GM19193 (cell line): Measurements from ENCODE around the gene EAF1.

Experiments used
- POLR2A ChIP-seq: IDR thresholded peaks from 4 replicates; pipeline ENCODE4 v1.6.1; 2011; ENCODE audit not compliant: insufficient read depth, insufficient read length; ENCODE audit errors: extremely low read depth

EAF1 gene

GRCh38 chr3:15440891-15441290 is 13.5 kb downstream of the EAF1 start:
- no peak for TF ChIP-seq POLR2A

DNA sequence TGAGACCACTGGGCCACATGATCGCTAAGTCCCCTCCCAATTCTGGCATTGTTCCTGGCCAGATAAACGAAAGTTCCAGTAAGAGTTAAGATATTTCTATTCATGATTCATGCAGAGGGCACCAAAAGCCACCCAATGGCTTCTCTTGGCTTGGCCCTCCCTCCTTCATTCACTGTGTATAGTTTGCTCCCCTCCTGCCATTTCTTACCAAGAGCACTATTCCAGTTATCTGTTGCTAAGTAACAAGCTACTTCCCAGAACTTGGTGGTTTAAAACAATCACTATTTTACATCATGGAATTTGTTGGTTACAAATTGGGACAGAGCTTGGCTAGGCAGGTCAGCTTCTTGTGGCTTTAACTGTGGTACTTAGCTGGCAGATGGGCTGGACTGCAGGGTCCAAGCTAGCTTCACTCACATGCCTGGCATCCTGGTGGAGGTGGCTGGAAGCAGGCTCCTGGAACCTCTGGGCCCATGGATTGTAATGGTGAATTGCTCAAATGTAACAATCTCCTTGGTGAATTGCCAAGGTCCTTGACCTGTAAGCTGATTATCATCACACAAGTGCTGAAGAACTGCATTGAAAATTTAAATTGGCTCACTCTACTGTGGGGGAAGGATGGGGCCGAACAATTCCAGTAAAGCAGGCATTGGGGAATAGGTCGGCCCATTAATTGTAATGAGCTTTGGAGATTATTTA is 16.6 kb downstream of the EAF1 start:
- no peak for TF ChIP-seq POLR2A

- TF ChIP-seq POLR2A, result no peak
Measured at GRCh38 chr3:15449489-15450224, 22.3 kb downstream of the EAF1 start.

DNA sequence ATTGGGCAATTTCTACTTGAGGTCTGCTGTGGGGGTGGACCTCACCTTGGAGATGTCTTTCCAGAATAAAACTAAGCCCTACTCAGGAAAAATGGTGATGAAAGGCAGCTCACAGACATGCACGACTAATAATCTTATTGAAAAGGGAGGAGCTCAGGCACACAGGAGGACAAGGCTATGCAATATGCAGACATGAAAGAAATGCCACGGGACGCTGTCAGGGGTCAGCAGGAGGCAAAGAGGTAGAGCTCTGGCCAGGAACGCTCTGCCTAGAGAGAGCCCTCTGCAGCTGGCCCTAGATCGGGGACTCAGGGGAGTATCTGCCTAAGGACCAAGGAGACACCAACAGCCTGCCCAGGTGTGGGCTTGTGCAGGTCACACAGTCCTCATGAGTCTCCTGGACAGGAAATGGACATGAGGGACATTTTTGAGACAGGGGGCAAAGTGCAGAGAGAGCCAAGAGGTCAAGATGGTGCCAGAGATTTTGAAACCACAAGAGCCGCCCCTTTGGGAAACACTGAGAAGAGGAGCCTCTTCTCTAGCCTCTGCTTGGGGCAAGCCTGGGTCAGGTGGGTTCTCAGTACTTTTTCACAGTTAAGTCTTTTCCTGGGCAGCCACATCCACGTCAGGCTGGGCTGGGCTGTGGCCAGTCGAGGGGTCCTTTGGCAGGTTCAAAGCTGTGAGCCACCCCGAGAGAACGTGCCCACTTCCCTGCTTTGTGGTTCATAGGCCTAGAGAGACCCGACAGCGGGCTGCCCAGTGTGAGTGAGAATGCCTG is 23.2 kb downstream of the EAF1 start:
- no peak for TF ChIP-seq POLR2A

DNA sequence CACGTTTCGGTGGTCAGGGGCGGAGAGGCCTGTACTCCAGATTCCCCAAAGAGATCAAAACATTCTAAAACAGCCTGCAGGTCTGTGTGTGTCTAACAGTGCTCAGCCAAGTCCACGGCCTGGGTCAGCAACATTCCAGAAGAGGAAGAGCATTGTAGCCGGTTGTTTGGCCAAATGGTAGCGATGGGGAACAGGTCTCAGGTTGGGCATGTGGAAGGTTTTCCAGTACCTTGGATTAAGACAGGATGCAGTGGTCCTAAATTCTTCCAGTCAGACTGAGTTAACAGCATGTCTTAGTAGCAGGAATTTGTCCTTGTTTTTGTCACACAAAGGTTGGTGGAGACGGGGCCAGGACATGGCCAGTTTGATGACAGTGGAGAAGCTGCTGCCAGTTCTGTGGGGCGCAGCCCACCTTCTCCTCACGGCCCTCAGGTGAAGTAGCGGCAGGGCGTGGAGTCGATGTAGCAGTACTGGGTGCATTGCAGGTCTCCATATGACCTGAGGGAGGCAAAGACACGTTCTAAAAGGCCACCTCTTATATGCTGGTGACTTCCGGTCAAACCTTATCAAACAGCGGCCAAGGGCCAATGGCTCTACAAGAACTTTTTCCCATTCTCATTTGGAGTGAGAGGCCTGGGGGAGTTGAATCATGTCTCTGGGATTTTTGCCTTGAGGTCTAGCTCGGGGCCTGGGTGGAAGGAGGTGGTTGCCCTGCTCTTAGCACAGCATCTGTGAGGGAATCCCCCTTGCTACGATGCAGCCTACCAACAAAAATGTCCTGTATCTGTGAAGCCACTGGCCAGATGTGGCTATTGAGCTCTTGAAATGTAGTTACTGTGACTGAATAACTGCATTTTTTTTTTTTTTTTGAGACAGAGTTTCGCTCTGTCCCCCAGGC is 24.1 kb downstream of the EAF1 start:
- TF ChIP-seq POLR2A, result no peak

DNA sequence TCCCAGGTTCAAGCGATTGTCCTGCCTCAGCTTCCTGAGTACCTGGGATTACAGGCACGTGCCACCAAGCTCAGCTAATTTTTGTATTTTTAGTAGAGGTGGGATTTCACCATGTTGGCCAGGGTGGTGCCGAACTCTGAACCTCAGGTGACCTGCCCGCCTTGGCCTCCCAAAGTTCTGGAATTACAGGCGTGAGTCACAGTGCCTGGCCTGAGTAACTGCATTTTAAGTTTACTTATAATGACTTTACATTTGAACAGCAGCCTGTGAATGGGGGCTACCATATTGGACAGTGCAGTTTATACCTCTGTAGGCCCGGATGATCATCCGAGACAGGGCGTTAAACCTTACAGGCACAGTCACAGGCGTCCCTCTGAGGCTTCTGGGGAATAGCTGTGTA is 24.8 kb downstream of the EAF1 start:
- TF ChIP-seq POLR2A, result no peak

DNA sequence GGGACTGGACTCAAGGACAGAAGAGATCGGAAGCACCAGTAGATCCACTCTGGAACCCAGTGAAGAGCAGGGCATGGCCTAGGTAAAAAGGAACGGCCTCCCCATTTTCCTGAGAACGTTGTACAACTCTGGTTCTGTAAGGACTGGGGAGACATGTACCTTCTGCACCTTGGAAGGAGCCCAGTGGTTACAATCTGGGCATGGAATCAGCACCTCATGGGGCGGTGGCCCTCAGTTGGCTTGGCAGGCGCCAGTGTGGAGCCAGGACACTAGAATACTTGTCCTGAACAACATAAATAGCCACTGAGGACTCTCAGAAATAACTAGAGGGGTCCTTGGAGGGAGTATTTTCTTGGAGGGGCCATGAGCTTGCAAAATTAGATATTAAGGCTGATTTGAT is 25.6 kb downstream of the EAF1 start:
- no peak for TF ChIP-seq POLR2A

- TF ChIP-seq POLR2A, result no peak
Measured at GRCh38 chr3:15453501-15453900, 26.1 kb downstream of the EAF1 start.

DNA sequence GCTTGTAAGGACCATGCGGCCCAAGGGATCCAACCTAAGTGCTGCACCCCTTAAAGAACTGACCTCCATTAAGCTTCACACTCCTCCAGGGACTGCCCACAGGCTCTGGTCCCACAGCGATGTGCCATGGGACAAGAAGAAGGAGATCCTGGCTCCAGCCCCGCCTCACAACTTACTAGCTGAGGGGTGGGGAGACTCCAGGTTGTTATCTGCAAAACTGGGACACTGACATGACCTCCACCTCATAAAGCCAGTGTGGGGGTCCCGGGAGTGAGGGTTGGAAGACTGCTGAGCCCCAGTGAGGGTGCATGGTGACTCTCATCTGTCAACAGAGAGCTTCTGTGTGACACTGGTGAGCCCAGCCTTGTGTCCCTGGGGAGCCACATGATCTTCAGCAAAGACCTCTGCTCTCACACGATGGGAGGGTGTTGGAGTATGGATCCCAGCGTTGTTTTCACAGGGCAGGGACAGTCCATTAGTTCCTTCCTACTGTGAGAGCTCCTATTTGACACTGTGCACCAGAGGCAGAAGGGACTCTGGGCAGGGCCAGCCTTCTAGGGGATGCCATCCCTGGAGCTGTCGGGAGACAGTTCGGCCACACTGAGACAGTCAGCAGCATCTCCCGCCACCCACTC is 26.7 kb downstream of the EAF1 start:
- no peak for TF ChIP-seq POLR2A

DNA sequence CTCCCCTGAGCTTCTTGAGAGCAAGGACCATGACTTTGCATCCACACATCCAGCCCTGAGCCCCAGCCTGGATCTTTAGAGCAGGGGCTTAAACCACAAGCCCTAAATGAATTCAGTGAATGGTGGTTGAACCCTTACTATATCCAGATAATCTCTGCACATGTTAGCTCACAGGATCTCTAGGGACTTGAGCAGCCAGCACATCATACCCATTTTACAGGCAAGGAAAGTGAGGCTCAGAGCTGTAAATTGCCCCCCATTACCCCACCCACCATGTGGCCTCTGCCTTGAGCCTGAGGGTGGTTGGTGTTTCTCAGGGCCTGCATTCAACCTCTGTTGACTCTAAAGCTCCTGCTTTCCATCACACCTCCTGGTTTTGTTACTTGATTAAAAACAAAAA is 27.6 kb downstream of the EAF1 start:
- TF ChIP-seq POLR2A, result no peak

DNA sequence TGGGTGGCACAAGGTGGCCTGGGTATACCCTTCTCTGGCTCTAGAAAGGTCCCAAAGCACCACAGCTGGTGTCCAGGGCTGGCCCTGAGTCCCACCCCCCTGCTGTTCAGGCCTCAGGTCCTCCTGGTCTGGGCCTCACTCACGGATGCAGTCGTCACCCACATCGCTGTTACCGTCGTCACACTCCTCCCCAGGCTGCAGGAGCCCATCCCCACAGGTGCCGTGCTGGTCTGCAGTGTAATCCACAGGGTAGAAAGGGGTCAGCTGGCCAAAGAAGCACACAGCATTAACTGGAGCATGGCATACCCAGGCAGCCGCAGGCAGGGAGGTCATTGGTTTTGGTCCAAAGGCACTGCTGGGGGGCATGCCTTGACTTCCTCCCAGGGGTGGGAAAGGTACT is 28.4 kb downstream of the EAF1 start:
- TF ChIP-seq POLR2A, result no peak

DNA sequence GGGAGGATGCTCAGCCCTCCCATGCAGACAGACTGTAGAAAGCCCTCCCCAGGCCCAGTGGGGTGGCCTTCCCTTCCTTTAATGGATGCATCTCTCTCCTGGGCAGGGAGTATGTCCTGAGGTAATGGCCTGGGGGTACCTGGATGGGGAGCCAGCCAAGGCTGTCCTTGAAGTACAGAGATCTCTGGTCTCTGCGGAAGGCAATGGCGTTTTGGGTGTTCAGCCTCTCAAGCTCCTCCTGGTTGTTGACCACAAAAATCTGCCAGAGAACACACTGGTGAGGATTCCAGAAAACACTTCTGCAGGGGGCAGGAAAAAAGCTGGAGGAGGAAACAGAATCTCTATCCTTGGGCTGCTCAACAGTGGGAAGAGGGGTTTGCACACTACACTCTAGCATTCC is 28.9 kb downstream of the EAF1 start:
- TF ChIP-seq POLR2A, result no peak

DNA sequence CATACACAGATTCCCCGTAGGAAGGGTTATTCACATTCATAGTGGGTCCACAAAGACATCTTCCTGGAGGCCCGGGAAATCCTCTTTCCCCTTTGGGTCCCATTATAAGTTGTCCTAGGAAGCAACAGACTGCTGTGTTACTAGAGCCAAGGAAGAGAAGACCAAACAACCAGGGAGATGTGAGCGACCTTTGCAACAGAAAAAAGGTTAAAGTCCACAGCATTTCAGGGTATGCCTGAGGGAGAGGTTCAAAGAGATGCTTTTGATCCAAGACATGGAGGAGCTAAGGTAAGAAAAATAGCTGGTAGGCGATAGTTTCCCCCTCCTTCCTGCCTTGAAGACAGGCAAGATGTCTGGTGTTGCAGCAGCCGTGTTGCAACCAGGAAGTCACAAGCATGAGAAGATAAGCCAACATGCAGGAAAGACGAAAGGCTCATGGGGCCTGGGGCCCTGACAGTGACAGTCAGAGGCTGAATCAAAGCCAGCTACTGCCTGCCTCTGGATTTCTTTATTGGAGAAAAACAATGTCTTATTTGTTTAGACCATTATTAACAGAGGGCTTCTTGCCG is 30.9 kb downstream of the EAF1 start:
- no peak for TF ChIP-seq POLR2A

- TF ChIP-seq POLR2A, result no peak
Measured at GRCh38 chr3:15460891-15461531, 33.6 kb downstream of the EAF1 start.

GRCh38 chr3:15462451-15462850 is 35.1 kb downstream of the EAF1 start:
- TF ChIP-seq POLR2A, result no peak
